GM12872 (cell line): ENCODE results near the gene GSTO1.

ENCODE experiments used
- TF ChIP-seq, protein P1 (sequence below): IDR thresholded peaks from 3 replicates; pipeline ENCODE4 v1.5.1; 2011; ENCODE audit warnings: low read depth, mild to moderate bottlenecking, low read length, moderate library complexity; ENCODE audit not compliant: insufficient read depth

Gene GSTO1

DNA sequence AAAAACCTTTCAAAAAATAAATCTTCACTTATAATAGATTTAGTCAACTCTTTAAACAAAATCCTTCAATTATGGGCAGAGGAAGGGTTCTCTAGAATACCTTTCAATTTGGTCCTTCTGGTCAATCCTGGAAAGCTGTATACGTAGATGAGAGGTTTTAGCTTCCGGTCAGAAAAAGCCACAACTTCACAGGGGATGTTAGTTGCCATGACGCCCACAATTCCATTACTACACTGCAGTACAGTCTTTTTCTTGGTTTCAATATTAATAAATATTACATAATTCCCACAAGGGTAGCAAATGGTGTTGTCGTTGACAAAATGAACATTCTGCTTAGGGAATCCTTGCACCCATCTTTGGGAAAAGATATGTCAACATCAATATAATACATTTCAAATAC, 24.2 kb upstream of the GSTO1 start:
- TF ChIP-seq, protein P1, sequence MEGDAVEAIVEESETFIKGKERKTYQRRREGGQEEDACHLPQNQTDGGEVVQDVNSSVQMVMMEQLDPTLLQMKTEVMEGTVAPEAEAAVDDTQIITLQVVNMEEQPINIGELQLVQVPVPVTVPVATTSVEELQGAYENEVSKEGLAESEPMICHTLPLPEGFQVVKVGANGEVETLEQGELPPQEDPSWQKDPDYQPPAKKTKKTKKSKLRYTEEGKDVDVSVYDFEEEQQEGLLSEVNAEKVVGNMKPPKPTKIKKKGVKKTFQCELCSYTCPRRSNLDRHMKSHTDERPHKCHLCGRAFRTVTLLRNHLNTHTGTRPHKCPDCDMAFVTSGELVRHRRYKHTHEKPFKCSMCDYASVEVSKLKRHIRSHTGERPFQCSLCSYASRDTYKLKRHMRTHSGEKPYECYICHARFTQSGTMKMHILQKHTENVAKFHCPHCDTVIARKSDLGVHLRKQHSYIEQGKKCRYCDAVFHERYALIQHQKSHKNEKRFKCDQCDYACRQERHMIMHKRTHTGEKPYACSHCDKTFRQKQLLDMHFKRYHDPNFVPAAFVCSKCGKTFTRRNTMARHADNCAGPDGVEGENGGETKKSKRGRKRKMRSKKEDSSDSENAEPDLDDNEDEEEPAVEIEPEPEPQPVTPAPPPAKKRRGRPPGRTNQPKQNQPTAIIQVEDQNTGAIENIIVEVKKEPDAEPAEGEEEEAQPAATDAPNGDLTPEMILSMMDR: no peak

DNA sequence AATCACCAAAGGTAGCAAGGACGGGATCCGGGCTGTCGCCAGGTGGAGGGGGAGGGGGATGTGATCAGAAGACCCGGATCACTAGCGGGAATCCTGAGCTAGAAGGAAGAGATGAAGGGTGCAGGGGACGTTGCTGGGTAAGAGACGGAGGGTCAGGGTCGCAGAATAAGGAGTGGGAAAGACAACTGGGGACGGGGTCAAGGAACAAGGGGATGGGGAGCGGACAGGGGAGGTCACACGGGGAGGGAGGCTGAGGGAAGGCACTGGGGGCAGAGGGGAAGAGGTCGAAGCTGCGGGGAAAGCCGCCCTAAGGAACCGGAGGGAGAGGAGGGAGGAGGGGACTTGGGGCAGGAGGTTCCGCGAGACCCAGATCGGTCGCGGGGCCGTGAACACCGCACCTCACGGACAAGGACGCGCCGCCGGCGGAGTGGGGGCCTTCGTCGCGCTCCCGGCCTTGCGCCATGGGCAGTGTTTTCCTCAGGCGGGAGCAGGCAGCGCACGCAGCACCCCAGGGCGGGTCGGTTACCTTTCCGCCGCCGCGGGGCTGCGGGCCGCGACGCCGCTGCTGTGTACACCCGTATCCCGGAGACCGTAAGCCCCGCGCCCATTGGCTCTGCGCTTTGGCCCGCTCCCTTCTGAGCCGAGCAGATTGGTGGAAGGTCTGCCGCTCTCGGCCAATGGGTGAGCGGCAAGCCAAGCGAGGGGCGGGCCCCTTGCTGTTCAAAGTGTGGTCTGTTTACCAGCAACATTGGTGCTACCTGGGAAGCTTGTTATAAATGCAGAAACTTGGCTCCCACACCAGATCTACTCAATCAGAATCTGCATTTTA, 22.7 kb upstream of the GSTO1 start, which contains the start of gene CFAP43:
Gene CFAP43 (minus strand): TSS at position 581 of the 829 bp plus-strand sequence. CDS start 118 bp downstream, at position 463.
- TF ChIP-seq, protein P1: no peak

DNA sequence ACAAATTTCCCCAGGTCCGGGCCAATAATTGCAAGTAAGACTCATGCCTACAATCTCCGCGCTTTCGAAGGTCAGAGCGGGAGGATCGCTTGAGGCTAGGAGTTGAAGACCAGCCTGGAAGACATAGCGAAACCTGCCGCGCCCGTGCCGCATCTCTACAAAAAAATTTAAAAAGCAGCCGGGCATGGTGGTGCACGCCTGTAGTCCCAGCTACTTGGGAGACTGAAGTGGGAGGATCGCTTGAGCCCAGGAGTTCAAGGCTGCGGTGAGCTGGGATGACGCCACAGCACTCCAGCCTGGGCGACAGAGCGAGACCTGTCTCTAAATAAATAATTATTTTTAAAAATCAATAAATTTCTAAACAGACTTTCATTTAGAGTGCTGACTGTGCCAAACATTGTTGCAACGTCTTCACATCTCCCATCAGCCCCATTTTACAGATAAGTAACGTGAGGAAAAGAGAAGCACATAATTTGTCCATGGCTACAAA, 22.0 kb upstream of the GSTO1 start:
- TF ChIP-seq, protein P1: no peak

DNA sequence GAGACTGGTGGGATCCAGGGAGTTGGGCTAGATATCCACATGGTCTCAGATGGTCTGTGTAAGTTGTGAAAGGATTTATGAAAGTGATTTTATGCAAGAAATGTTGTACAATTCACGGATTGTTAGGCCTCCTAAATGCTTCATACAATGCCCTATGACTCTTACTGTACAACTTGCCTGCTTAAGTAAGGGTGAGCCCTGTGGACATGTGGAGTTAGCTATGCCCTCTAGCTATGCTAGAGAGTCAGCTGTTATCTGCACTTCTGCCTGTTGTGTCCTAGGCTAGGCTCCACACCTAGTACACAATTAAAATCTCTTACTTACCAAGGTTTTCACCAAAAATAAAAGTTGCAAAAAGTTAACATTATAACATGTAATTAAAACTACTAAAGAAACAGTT, 20.9 kb upstream of the GSTO1 start:
- TF ChIP-seq, protein P1: no peak

DNA sequence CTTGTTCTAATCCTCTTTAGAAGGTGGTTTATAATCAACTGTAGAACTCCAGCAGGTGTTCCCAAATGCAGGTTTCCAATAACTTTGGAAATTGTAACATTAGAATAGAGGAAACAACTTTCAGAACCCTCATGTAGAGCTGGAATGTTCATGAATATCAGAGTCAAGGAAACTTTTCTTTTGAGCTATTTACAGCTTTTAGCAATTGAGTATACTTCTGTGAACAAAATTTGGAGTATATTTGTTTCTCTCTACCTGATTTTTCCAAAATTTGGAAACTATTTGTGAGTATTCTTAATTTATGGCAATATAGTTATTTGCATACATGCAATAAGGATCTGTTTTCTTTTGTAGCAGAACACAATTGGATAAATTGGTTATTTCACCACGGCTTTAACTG, 19.8 kb upstream of the GSTO1 start:
- TF ChIP-seq, protein P1: no peak

DNA sequence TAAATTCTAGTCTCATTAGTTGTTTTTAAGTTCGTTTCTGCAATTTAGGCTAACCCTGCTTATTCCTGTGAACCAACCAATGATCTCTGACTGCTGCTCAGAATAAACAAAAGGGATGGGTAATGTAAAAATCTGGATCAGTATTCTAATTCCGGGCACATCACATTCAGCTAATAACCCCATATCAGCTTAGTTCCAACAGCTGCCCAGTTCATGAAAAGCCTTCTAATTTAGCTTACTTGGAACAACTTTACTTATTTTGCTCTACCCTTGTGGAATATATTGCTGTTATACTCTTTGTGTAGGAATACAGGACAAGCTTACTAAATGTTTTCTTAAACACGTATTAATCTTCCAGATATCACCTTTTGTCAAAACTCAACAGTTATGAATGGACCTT, 18.9 kb upstream of the GSTO1 start:
- TF ChIP-seq, protein P1: no peak

DNA sequence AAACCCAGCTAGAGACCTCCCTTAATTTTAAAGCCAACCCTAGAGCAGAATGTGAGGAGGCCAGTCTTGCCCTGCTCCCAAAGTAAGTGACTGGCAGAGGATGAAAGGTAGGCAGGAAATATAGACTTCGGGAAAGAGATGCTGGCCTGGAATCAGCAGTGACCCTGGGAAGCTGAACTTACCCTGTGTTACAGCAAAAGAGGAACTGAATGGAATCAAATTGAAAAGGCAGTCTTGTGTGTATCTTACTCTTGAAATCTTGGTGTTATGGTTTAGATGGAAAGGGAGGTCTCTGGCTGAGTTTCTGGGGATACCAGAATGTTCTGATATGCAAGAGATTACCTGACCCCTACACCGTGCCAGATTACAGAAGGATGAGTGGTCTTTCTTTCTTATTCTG, 14.6 kb upstream of the GSTO1 start:
- TF ChIP-seq, protein P1: no peak
